ENCODE results near the gene PPP6R2. TPM values are rescaled to one million over a fixed set of nuclear protein-coding genes. Genes with fewer than 3 reads are reported as not detected.
A peak's percentile ranks its signal among the peaks of the same experiment; 100 is the strongest.

The PPP6R2 gene
- total RNA-seq, 2 donors from 2014 or later: 42.6 to 48.3 TPM

DNA sequence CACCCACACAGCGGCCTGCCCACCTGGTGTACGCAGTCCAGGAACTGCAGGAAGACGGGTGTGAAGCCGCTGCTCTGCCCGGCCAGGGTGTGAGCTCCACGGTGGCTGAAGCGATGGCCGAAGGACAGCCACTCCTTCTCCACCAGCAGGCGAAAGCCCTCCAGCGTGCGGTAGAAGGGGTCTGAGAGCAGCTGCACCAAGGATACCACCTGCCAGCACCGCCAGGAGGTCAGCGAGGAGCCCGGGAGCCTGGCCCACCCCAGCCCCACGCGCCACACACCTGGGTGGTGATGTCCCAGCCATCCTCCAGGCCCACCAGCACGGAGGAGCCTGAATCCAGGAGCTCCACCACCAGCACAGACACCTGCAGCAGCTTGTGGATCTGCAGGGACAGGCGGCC is 112.1 kb downstream of the PPP6R2 start:
- H3K27ac Mint-ChIP-seq: no peak overlapping the region
- H3K9me3 Mint-ChIP-seq: no peaks in the 10 kb centered on the region
- H3K36me3 Mint-ChIP-seq: no peaks in the 10 kb centered on the region
- DNase-seq (ENCODE audit: low spot score in 2 of 2) (no peak), ATAC-seq (no peak)

DNA sequence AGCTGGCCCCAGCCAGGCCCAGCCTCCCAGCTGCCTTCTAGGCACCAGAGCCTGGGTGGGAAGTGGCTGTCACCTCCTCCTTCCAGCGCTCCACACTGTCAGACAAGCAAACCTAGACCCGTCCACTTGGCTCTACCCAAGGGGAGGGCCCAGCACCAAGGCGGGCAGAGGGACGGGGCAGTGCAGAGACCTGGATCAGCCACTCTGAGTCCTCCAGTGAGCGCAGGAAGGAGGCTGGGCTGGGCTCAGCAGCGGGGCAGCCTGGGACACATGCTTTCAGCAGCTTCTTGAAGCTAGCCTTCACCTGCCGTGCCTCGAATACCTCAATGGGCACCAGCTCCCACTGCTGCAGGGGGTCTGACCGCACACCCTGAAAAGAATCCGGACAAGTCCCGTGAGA is 112.9 kb downstream of the PPP6R2 start:
- Mint-ChIP-seq H3K36me3 (peaks cover 0 to 5% of the 10 kb centered on the region in 2 donors), H3K27ac (peak overlapping the region in 1 of 2 donors; percentile 32), H3K9me3 (no peaks in the 10 kb centered on the region)
- ATAC-seq (no peak), DNase-seq (ENCODE audit: low spot score in 2 of 2) (no peak)

DNA sequence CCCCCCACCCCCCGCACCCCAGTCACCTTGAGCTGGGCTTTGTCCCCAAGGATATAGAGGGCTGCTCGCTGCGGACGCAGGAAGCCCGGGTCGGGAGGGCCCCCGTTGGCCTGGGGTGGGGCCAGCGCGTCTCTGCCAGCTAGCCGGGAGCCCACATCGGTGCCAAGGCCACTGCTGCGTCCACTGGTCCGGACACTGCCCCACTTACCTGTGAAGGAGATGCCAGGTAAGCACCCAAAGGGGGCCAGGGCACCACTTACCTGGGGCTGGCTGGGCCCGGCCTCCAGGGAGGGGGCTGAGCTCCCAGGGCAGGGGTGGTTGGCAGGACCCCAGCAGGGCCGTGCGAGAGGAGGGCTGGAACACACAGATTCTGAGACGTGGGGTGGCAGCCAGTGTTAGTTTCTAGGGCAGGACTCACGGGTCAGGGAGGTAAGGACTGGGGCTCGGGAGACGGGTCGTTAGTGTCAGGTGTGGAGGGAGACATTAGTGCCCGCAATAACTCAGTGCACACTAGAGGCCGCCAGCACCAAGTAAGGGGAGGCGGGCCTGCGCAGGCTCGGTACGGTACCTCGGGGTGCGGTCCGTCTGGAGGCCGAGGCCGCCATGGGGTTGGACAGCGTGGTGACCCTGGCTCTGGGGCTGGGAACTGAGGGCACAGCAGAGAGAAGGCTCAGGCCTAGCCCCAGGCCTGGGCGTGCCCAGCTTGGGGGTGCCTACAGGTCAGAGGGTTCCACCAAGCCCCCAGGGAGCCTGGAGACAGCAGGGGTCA is 113.5 kb downstream of the PPP6R2 start:
- Mint-ChIP-seq H3K27ac (peak overlapping the region; percentile 17 to 77), H3K36me3 (peaks cover 0 to 6% of the 10 kb centered on the region in 2 donors), H3K9me3 (no peaks in the 10 kb centered on the region)
- ATAC-seq: peak; percentile 17 to 30
- DNase-seq (ENCODE audit: low spot score in 2 of 2): no peak

DNA sequence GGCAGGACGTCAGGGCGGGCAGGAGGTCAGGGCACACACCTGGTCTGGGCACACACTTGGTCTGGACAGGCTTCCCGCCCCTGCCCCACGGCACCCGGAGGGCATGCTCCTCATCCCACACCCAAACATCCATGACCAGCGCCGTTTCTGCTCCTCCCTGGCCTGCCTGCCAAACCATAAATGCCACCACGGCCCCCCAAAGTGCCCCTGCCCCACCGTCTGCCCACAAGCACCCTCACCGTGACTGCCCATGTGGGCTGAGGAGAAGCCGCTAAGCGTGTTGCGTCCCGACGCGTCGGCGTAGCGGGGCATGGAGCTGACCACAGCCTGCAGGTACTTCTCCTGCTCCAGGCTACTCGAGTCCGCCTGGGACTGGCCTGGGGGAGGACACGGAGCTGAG is 115.9 kb downstream of the PPP6R2 start:
- ATAC-seq: no peak
- no peaks in the 10 kb centered on the region for H3K9me3 Mint-ChIP-seq
- DNase-seq (ENCODE audit: low spot score in 2 of 2): no peak
- H3K27ac Mint-ChIP-seq: peak overlapping the region in 1 of 2 donors; percentile 90
- peaks cover 0 to 6% of the 10 kb centered on the region in 2 donors for H3K36me3 Mint-ChIP-seq

DNA sequence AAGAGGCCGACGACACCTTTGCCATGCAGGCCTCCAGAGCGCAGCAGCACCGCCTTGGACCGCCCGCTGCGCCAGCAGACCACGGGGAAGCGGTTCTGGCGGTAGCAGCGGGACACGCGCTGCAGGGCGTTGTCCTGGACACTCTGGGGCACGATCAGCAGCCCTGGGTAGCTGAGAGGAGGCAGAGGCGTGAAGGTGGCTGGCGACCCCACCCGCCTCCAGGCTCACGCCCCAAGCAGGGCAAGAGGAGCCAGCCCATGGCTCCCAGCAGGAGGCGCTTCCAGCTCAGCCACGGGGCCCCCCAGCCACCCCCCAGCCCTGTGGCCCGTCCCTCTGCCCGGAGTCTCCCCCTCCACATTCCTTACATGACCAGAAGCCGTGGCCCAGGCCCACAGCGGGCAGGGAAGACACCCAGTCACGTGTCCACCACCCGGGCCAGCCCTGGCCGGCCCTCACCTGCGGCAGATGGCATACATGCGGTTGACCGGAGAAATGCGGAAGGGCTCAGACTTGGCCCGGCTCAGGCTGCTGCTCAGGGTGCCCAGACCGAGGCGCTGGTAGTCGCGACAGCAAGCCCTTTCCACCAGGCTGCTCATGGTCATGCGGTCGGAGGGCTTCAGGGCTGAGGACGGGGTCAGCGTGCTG is 116.5 kb downstream of the PPP6R2 start:
- DNase-seq (ENCODE audit: low spot score in 2 of 2) (no peak), ATAC-seq (no peak)
- Mint-ChIP-seq H3K9me3 (no peaks in the 10 kb centered on the region), H3K27ac (no peak overlapping the region), H3K36me3 (peaks cover 0 to 6% of the 10 kb centered on the region in 2 donors)

DNA sequence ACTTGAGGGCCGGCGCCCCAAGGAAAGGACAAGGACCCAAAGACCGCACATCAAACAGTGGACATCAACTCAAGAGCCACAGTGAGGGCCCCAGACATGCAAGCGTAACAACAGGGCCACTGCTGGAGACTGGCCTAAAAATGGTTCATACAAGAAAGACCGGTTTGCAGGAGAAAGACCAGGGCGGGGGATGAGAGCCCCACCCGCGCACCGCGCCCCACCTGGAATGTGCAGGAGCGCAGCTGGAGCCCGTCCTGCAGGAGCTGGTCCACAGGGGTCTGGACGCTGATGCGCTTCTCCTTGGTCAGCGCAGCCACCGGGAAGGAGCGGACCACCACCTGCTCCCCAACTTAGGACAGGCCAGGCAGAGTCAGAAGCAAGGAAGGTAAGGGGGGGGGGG is 117.8 kb downstream of the PPP6R2 start:
- H3K36me3 Mint-ChIP-seq: peaks cover 0 to 6% of the 10 kb centered on the region in 2 donors
- ATAC-seq (no peak), DNase-seq (ENCODE audit: low spot score in 2 of 2) (no peak)
- H3K27ac Mint-ChIP-seq: peak overlapping the region in 1 of 2 donors; percentile 46
- no peaks in the 10 kb centered on the region for H3K9me3 Mint-ChIP-seq

DNA sequence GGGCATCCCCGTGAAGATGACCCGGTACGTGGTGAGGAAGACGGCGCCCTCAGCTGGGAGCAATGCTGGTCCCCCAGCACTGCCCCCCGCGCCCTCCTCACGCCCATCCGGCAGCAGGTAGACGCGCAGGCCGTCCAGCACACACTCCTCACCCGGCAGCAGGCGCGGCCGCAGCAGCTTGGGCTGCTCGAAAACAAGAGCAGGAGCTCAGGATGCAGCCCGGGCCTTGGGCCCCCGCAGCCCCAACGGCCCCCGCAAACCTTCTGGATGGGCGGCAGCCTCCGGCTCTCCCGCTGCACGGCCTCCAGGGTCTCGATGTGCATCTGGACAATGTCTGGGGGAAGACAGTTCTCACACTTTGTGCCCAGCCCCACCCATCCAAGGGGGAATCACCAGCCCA is 118.4 kb downstream of the PPP6R2 start:
- Mint-ChIP-seq H3K36me3 (peaks cover 0 to 6% of the 10 kb centered on the region in 2 donors), H3K9me3 (no peaks in the 10 kb centered on the region), H3K27ac (no peak overlapping the region)
- no peak for ATAC-seq
- no peak for DNase-seq (ENCODE audit: low spot score in 2 of 2)

DNA sequence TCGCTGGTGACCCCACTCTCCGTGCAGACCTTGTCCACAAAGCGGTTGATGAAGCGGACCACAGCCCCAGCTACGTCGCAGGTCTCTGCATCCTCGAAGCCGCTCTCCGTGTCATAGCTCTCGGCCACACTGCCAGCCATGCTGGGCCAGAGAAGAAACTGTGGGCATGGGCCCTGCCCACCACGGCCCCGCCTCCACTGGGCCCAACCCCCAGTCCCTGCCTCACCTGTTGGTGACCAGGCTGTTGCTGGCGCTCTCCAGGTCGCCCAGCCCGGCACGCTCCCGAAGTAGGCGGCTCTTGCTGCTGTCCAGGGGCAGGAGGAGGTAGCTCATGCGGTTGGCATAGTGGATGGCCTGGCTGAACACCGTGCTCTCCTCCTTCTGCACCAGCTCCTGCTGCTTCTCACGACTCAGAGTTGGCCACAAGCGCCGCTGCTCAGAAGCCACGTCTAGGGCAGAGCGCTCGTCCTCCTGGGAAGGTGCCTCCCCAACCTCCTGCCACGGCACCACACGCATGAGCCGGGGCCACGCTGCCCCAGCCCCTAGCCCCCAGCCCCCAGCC is 118.9 kb downstream of the PPP6R2 start:
- peaks cover 0 to 6% of the 10 kb centered on the region in 2 donors for H3K36me3 Mint-ChIP-seq
- H3K9me3 Mint-ChIP-seq: no peaks in the 10 kb centered on the region
- no peak overlapping the region for H3K27ac Mint-ChIP-seq
- DNase-seq (ENCODE audit: low spot score in 2 of 2) (no peak), ATAC-seq (no peak)

DNA sequence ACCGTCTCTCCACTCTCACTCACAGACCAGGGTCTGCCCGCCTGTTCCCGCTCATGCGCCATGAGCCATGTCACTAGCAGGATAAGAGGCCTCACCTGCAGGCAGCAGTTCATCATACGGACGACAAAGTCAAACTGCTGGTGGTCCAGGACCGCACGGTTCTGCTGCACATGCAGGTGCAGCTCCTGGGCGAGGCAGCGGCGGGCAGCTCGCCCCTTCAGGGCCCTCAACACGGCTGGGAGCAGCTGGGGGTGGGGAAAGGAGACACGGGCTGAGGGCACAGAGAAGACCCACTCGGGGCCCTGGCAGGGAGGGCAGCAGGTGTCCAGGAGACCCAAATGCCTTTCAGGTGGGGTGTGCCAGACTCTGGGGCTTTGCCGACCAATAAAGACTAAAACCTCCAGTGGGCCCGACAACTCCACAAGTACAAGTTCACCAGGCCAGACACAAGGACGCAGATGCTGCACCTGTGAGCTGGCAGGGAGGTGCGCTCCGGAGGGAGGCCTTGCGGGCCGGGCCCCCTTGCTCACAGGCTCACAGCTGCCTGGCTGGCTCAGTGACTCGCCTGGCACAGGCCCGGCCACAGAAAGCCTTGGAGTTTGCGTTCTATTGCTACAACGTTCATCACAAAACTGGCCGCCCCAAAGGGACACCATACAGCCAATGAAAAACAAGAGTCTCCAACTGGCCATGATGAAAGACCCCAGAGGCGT is 120.2 kb downstream of the PPP6R2 start:
- Mint-ChIP-seq H3K36me3 (peaks cover 0 to 6% of the 10 kb centered on the region in 2 donors), H3K9me3 (no peaks in the 10 kb centered on the region), H3K27ac (peak overlapping the region in 1 of 2 donors; percentile 50)
- ATAC-seq (no peak), DNase-seq (ENCODE audit: low spot score in 2 of 2) (no peak)

DNA sequence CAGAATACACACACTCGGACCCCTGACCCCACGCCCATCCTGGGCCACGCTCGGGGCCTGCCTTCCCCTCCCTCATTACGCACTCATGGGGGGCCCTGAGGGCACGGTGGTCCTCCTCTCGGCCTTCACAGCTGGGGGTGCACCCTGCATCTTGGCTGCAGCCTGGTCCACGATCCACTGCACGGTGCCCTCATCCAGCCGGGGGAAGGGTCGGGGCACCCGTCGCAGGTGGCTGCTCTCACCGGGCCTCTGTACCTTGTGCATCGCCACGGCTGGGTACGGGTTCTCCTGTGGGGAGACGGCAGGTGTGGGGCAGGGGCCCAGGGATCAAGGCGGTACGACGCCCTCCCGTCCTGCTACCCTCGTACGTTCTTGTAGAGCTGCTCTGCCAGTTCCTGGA is 121.3 kb downstream of the PPP6R2 start:
- DNase-seq (ENCODE audit: low spot score in 2 of 2) (no peak), ATAC-seq (no peak)
- Mint-ChIP-seq H3K36me3 (peaks cover 0 to 6% of the 10 kb centered on the region in 2 donors), H3K27ac (no peak overlapping the region), H3K9me3 (no peaks in the 10 kb centered on the region)

DNA sequence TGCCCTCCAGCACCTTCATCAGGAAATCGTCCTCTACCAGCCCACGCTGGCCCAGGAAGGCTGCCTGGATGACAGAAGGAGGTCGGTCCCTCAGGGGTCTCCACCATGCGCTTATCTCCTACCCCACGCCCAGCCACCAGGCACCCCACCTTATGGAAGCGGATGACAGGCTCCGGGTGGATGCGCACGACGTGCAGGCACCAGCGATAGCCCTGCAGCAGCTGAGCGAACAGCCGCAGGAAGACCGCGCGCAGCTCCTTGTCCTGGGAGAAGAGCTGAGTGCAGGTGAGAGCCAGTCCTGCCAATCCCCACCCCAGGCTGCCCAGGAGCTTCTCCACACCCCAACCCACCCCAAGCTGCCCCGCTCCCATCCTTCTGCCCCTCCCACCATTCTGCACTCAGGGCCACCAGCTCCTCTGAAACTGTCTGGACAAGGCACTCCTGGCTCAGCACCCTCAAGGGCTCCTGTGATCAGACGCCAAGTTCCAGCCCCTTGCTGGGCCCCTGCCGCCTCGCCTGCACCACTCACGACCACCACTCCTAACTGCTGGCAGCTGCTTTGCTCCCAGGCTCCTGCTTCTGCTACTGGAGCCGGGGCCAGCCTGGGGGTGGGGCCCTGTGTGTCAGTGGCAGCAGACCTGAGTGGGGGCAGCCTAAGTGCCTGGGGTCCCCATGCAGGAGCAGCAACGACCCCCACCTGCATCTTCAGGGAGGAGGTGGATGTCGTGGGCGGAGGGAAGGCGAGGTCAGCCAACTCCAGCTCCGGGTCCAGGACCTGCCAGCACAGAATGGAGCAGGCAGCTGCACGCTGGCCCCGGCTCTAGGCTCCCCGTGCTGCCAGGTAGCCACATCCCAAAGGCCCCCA is 122.2 kb downstream of the PPP6R2 start:
- DNase-seq (ENCODE audit: low spot score in 2 of 2): no peak
- ATAC-seq: no peak
- Mint-ChIP-seq H3K27ac (peak overlapping the region in 1 of 2 donors; percentile 34), H3K36me3 (peaks cover 0 to 6% of the 10 kb centered on the region in 2 donors), H3K9me3 (no peaks in the 10 kb centered on the region)

DNA sequence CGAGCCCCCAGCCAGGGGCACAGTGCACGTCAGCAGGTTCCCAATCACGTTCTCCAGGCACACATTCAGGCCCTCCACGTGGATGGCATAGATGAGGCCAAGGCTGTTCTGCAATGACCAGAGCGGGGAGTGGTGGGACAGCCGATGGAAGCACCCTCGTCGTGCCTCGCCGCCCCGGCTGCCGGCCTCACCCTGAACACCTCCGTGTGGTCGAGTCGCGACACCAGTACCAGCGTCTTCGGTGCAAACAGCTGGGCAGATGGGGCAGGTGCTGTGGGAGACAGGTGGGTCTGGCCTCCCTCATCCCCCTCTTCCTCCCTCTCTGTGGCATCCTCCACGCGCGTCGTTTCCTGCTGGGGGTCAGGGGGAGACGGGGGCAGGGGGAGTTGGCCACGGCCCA is 124.2 kb downstream of the PPP6R2 start:
- Mint-ChIP-seq H3K27ac (peak overlapping the region; percentile 34 to 44), H3K9me3 (no peaks in the 10 kb centered on the region), H3K36me3 (no peaks in the 10 kb centered on the region)
- ATAC-seq (no peak), DNase-seq (ENCODE audit: low spot score in 2 of 2) (no peak)

DNA sequence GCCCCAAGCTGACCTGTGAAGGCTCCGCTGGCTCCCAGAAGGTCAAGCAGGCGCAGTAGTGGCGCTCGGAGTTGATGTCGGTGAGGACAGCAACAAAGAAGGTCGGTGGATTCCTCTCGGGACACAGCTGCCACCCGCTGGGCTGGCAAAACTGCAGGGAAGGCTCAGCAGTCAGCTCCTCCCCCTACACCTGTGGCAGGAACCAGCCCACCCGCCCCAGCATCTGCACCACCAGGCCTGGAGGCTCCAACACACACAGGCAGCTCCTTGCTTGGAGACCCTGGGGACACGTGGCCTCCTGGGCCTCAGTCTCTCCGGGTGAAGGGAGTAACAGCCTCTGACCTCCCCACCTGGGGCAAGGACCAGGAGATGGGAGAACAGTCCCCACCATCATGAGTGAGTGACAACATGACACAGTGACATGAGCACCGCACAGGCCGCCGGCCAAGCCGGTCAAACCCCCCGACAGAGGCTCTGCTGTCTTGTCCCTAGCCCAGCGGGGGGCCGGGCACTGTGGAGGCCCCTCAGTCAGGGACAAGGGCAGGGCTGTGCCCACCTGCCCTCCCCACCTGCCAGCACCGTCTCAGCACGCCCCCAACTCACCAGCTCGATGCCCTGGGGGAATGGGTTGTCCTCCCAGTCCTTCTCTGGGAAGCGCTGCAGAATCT is 124.8 kb downstream of the PPP6R2 start:
- H3K9me3 Mint-ChIP-seq: no peaks in the 10 kb centered on the region
- H3K36me3 Mint-ChIP-seq: no peaks in the 10 kb centered on the region
- DNase-seq (ENCODE audit: low spot score in 2 of 2) (no peak), ATAC-seq (no peak)
- H3K27ac Mint-ChIP-seq: peak overlapping the region in 1 of 2 donors; percentile 80

DNA sequence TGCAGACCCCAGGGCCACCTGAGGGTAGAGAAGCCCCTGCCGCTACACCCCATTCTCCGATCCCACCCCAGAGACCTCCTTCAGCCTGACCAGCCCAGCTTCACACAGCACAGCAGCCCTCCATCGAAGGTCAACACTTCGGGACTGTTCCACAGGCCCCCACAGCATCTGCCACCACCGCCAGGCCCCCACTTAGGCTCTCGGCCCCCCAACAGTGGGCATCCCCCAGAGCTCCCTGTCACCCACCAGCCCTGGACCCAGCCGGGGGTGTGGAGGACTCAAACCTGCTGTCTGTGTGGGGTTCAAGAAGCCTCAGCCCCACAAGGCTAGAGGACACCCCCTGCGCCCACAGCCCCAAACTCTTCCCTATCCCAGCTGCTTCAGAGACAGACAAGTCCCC is 125.5 kb downstream of the PPP6R2 start:
- DNase-seq (ENCODE audit: low spot score in 2 of 2): no peak
- no peak for ATAC-seq
- H3K36me3 Mint-ChIP-seq: no peaks in the 10 kb centered on the region
- H3K9me3 Mint-ChIP-seq: no peaks in the 10 kb centered on the region
- peak overlapping the region; percentile 80 to 88 for H3K27ac Mint-ChIP-seq

DNA sequence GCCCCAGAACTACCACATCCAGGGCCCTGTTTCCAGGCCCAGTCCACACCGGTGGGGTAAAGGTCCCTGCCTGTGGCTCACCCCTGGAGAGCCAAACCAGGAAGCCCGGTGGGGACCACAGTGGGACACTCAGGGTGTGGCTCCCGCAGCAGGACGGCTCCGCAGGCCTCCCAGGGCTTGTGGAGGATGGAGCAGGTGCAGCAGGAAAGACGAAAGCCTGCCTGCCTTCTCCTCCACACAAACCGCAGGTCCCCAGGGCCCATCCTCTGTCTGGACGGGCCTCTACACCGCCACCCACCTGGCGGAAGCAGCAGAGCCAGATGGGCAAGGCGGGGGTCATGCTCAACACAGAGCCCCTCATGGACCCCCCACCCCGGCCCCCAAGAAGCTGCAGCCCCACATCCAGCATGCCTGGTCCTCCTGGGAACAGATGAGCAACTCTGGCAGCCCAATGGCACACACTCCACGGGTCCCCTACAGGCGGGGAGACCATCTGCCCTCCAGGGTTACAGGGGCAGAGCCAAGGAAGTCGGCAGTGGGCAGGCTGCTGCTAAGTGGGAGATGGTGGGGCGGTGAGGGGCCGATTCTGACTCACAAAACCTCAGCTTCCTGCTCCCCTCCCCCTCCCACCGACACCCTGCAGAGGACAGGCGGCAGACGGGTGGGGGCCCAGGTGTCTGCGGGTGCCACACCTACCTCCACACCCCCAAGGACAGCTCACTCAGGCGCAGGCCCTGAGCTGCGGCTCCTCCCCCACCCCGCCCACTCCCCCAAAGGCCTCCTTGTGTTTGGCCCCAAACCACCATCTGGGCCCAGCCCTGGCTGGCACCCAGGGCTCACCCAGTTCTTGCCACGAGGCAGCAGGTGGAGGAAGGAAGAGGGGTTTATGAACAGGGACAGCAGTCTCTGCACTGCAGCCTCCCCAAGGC is 126.5 kb downstream of the PPP6R2 start:
- no peaks in the 10 kb centered on the region for H3K36me3 Mint-ChIP-seq
- DNase-seq (ENCODE audit: low spot score in 2 of 2): peak; percentile 90 to 91

More for the DNA sequence above, 126.5 kb downstream of the PPP6R2 start:
- Mint-ChIP-seq H3K27ac (peak overlapping the region; percentile 80 to 88), H3K9me3 (no peaks in the 10 kb centered on the region)
- peak; percentile 85 to 87 for ATAC-seq
